Loucy (cell line): ENCODE data around the gene PNMA8C.

ENCODE experiments used
- CTCF ChIP-seq: fragments of 200-600 bp; sonication (generic); conservative IDR thresholded peaks from 2 replicates; pipeline ENCODE4 v1.5.1; 2014; ENCODE audit warnings: mild to moderate bottlenecking, antibody characterized with exemption, low read length
- EZH2phosphoT487 ChIP-seq: fragments of 200-600 bp; IDR thresholded peaks from 2 replicates; pipeline ENCODE4 v1.6.1; 2018; ENCODE audit warnings: antibody characterized with exemption, mild to moderate bottlenecking, moderate library complexity, borderline replicate concordance

DNA sequence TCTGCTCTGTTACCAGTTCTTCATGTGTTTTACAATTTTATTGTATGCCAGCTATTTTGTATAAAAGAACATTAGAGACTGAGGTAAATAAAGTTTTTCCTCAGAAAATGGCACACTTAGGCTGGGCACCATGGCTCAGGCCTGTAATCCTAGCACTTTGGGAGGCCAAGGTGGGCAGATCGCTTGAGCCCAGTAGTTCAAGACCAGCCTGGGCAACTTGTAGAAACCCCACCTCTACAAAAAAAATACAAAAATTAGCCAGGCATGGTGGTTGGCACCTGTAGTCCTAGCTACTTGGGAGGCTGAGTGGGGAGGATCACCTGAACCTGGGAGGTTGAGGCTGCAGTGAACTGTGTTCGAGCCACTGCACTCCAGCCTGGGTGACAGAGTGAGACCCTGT is 47.4 kb downstream of the PNMA8C start:
- TF ChIP-seq CTCF (no peak), EZH2phosphoT487 (no peak)
